ENCODE data around the gene PDE7B. TPM values are rescaled to one million over a fixed set of nuclear protein-coding genes. Genes with fewer than 3 reads are reported as not detected.

PDE7B gene
- total and polyA plus RNA-seq, 7 donors: 1.9 to 4.6 (median 2.7) TPM

DNA sequence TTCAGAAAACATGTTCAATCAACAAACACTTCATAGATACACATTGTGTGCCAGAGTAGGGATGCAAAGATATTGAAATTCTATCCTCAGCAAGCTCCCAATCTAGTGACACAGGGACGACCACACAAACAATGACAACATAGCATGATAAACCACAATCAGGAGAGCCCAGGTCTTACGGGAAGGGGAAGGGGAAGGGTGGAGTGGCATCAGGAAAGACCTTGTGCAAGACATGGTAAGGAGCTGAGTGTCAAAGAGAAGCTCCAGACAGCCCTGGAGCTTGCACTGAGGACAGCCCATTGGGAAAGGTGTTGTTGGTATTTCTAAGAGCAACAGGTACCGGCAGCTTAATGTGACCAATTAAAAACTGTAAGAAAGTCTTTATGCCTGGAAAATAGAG lies 103.6 kb downstream of the PDE7B start:
- H3K27me3 ChIP-seq (ENCODE audit: insufficient read depth in 3 of 3, low read length in 2 of 3): no peaks in the 10 kb centered on the region
- H3K4me3 ChIP-seq: no peak overlapping the region
- WGBS, 3 donors: 66 to 86% (median 82%) methylated on average over 3 of the region's 3 CpGs
- no peak overlapping the region for H3K27ac ChIP-seq
- H3K9me3 ChIP-seq: no peaks in the 10 kb centered on the region
- H3K36me3 ChIP-seq (ENCODE audit: insufficient read depth in 1 of 2, low read depth in 1 of 2): no peaks in the 10 kb centered on the region
- intact Hi-C loops (cut with DNase I): no loop called here
- no peaks in the 10 kb centered on the region for H3K4me1 ChIP-seq
- ATAC-seq (no peak), DNase-seq (no peak)
- TF ChIP-seq, protein P1, sequence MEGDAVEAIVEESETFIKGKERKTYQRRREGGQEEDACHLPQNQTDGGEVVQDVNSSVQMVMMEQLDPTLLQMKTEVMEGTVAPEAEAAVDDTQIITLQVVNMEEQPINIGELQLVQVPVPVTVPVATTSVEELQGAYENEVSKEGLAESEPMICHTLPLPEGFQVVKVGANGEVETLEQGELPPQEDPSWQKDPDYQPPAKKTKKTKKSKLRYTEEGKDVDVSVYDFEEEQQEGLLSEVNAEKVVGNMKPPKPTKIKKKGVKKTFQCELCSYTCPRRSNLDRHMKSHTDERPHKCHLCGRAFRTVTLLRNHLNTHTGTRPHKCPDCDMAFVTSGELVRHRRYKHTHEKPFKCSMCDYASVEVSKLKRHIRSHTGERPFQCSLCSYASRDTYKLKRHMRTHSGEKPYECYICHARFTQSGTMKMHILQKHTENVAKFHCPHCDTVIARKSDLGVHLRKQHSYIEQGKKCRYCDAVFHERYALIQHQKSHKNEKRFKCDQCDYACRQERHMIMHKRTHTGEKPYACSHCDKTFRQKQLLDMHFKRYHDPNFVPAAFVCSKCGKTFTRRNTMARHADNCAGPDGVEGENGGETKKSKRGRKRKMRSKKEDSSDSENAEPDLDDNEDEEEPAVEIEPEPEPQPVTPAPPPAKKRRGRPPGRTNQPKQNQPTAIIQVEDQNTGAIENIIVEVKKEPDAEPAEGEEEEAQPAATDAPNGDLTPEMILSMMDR (IDR thresholded peaks at IDR 0.05): no peak

DNA sequence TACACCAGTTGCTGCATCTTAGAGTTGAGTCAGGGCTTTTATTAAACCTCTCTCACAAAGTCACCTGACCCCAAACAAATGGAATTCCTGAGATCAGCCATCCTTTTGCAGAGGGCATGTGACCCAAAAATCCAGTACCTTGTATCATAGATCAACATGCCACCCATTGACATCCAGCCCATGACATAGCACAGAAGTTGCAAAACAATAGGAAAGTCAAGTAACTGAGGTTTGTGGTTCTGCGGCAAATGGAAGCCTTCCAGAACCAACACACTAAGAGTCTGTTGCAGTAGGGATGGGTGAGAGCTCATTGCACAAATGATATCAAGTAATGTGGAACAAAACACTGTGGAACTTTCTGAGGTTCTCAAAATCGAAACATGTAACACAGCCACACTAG lies 111.2 kb downstream of the PDE7B start:
- Histone ChIP-seq H3K9me3 (no peaks in the 10 kb centered on the region), H3K36me3 (ENCODE audit: insufficient read depth in 1 of 2, low read depth in 1 of 2) (no peaks in the 10 kb centered on the region), H3K4me1 (no peaks in the 10 kb centered on the region), H3K27ac (no peak overlapping the region), H3K4me3 (no peak overlapping the region), H3K27me3 (ENCODE audit: insufficient read depth in 3 of 3, low read length in 2 of 3) (no peaks in the 10 kb centered on the region)
- intact Hi-C loops (cut with DNase I): no loop called here
- WGBS, 3 donors: 80 to 93% (median 82%) methylated on average over 2 of the region's 2 CpGs
- TF ChIP-seq, protein P1 (IDR thresholded peaks at IDR 0.05): no peak
- DNase-seq (no peak), ATAC-seq (no peak)

DNA sequence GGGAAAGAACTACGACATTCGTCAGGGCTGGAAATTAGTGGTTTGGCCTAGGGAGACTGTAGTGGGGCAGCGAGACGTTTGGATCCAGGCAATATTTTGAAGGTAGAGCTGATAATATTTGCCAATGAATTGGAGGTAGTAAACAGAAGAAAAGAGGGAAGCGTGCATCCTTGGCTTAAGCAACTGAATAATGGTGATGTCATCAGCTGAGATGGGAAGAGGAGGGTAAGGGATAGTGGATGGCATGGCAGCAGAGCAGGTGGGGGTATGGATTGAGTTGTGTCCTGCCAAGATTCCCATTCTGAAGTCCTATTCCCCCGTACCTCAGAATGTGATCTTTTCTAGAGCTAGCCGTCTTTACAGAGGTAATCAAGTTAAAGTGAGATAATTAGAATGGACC lies 119.2 kb downstream of the PDE7B start:
- WGBS, 3 donors: 87 to 95% (median 90%) methylated on average over 7 of the region's 7 CpGs
- ATAC-seq: no peak
- intact Hi-C loops (cut with DNase I): no loop called here
- H3K9me3 ChIP-seq: no peaks in the 10 kb centered on the region
- H3K4me1 ChIP-seq: no peaks in the 10 kb centered on the region
- no peak for DNase-seq
- TF ChIP-seq, protein P1 (IDR thresholded peaks at IDR 0.05): no peak
- H3K27me3 ChIP-seq (ENCODE audit: insufficient read depth in 3 of 3, low read length in 2 of 3): no peaks in the 10 kb centered on the region
- H3K27ac ChIP-seq: no peak overlapping the region
- no peak overlapping the region for H3K4me3 ChIP-seq
- H3K36me3 ChIP-seq (ENCODE audit: insufficient read depth in 1 of 2, low read depth in 1 of 2): no peaks in the 10 kb centered on the region

DNA sequence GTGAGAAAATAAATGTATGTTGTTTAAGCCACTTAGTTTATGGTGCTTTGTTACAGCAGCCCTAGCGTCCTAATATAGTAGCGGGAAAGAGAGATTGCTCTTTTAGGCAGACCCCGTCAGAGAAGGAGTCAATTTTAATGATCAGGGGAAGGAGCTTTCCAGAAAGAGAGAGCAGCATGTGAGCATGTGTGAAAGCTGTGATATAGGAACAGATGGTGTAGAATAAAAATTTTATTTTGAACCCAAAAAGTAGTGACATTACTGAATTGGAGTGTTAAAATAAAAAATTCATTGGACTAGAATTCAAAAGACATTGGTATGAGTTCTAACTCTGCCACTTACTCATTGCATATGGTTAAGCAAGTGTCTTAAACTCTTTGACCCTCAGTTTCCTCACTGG lies 119.8 kb downstream of the PDE7B start:
- Histone ChIP-seq H3K27ac (no peak overlapping the region), H3K9me3 (no peaks in the 10 kb centered on the region), H3K4me1 (no peaks in the 10 kb centered on the region), H3K27me3 (ENCODE audit: insufficient read depth in 3 of 3, low read length in 2 of 3) (no peaks in the 10 kb centered on the region), H3K36me3 (ENCODE audit: insufficient read depth in 1 of 2, low read depth in 1 of 2) (no peaks in the 10 kb centered on the region), H3K4me3 (no peak overlapping the region)
- 95 to 98% (median 97%) methylated on average over 3 of the region's 3 CpGs for WGBS, 3 donors
- TF ChIP-seq, protein P1 (IDR thresholded peaks at IDR 0.05): no peak
- intact Hi-C loops (cut with DNase I): no loop called here
- no peak for DNase-seq
- no peak for ATAC-seq

DNA sequence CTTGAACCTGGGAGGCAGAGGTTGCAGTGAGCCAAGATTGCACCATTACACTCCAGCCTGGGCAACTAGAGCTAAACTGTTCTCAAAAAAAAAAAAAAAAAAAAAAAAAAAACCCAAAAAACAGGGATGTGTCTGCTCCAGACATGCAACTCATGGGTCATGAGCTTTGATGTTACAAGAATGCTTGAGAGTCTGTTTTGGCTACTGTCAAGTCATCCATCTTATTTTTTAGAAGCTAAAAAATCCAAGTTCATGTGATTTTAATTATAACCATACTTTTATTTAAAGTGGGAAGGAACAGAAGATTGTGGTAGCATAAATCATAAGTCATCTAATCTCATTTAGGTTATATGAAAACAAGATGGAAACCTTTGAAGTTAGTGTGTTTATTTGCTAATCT lies 120.6 kb downstream of the PDE7B start:
- TF ChIP-seq, protein P1 (IDR thresholded peaks at IDR 0.05): no peak
- Histone ChIP-seq H3K4me1 (no peaks in the 10 kb centered on the region), H3K4me3 (no peak overlapping the region), H3K27me3 (ENCODE audit: insufficient read depth in 3 of 3, low read length in 2 of 3) (no peaks in the 10 kb centered on the region), H3K9me3 (no peaks in the 10 kb centered on the region), H3K27ac (no peak overlapping the region), H3K36me3 (ENCODE audit: insufficient read depth in 1 of 2, low read depth in 1 of 2) (no peaks in the 10 kb centered on the region)
- no peak for DNase-seq
- no peak for ATAC-seq
- intact Hi-C loops (cut with DNase I): no loop called here

Data from psoas muscle (tissue), 8 donors.